Dendritic cell treated with granulocyte-macrophage colony-stimulating factor and Interleukin-4, amounts not matched to agents 40 ng/mL and 50 ng/mL, for 4 days (primary cell): ENCODE data around the gene TFDP3.

Source experiments
- H3K27ac Mint-ChIP-seq: one replicate; pipeline ENCODE4 v1.8.0; 2022; ENCODE audit warnings: mild to moderate bottlenecking, mixed read lengths
- H3K27me3 Mint-ChIP-seq: one replicate; pipeline ENCODE4 v1.8.0; 2022; ENCODE audit warnings: mild to moderate bottlenecking, mixed read lengths
- H3K36me3 Mint-ChIP-seq: one replicate; pipeline ENCODE4 v1.8.0; 2022; ENCODE audit warnings: low read depth, mixed read lengths
- H3K4me1 Mint-ChIP-seq: one replicate; pipeline ENCODE4 v1.8.0; 2022; ENCODE audit warnings: low read depth, mixed read lengths
- H3K4me3 Mint-ChIP-seq: one replicate; pipeline ENCODE4 v1.8.0; 2022; ENCODE audit warnings: mild to moderate bottlenecking, moderate library complexity, mixed read lengths
- H3K9me3 Mint-ChIP-seq: one replicate; pipeline ENCODE4 v1.8.0; 2022; ENCODE audit warnings: mixed read lengths
- intact Hi-C: fragments of 100-400 bp; cut with micrococcal nuclease; formaldehyde crosslinking; loops from one replicate; pipeline ENCODE4 v1.15.0; 2022

Gene TFDP3, protein sequence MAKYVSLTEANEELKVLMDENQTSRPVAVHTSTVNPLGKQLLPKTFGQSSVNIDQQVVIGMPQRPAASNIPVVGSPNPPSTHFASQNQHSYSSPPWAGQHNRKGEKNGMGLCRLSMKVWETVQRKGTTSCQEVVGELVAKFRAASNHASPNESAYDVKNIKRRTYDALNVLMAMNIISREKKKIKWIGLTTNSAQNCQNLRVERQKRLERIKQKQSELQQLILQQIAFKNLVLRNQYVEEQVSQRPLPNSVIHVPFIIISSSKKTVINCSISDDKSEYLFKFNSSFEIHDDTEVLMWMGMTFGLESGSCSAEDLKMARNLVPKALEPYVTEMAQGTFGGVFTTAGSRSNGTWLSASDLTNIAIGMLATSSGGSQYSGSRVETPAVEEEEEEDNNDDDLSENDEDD

DNA sequence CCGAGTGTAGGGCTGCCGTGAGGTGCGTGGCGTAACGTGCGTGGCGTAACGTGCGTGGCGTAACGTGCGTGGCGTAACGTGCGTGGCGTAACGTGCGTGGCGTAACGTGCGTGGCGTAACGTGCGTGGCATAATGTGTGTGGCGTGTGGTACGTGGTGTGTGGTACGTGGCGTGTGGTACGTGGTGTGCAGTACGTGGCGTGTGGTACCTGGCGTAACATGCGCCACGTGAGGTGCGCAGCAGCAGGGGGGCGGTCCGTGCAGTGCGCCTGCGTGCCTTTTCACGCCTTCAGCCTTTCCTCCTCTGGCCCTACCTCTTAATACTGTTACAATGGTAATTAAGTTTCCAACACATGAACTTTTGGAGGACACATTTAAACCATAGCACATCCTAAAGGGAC, at the start of gene TFDP3:
TSS of gene TFDP3 (minus strand) at position 26 of the 400 bp plus-strand sequence. CDS start 95 bp downstream, outside the sequence.
- Mint-ChIP-seq H3K9me3 (peaks cover 11% of the 10 kb centered on the region), H3K4me3 (no peak within 1 kb of the TSS), H3K4me1 (no peaks in the 10 kb centered on the region), H3K27ac (no peak within 1 kb of the TSS), H3K36me3 (no peaks in the 10 kb centered on the region), H3K27me3 (no peaks in the 10 kb centered on the region)
- intact Hi-C loops: no loop called here

DNA sequence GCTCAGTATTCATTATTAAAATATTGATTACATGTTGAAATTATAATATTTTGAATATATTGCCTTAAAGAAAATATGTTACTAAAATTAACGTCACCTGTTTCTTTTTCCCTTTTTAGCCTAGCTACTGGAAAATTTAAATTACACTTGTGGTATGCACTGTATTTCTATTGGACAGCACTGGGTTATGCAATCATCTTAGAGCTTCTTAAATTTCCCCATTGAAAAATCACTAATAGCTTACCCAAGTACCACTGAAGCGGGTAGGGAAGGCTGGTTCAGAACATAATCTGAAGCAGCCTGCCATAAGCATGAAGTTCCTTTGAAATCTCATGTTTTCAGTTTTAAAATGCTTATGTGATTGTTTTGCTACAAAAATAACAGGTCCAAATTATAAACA, 49.5 kb upstream of the TFDP3 start:
- Mint-ChIP-seq H3K9me3 (no peaks in the 10 kb centered on the region), H3K4me1 (no peaks in the 10 kb centered on the region), H3K27me3 (peaks cover 1% of the 10 kb centered on the region), H3K27ac (no peak overlapping the region), H3K4me3 (no peak overlapping the region), H3K36me3 (no peaks in the 10 kb centered on the region)
- intact Hi-C loops: no loop called here

DNA sequence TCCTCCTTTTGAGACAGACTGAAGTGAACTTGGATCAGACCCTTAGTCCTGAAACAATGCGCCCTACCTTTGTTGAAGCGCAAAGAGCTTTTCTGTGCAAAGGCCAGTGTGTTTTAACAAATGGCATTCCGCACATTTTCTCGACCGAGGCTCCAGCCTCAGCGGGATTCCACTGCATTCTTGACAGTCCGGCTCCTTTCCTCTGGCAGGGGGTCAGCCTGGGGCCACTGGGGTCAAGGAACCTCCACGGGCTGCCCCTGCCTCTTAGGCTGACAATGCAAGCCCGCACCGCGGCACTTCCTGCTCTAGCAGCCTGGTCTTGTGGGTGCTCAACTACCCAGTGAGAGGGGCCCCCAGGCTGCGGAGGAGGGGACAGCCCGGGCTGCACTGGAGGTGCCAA, 47.2 kb upstream of the TFDP3 start:
- intact Hi-C loops: no loop called here
- Mint-ChIP-seq H3K4me1 (no peaks in the 10 kb centered on the region), H3K9me3 (no peaks in the 10 kb centered on the region), H3K27me3 (no peaks in the 10 kb centered on the region), H3K27ac (no peak overlapping the region), H3K36me3 (no peaks in the 10 kb centered on the region), H3K4me3 (no peak overlapping the region)

DNA sequence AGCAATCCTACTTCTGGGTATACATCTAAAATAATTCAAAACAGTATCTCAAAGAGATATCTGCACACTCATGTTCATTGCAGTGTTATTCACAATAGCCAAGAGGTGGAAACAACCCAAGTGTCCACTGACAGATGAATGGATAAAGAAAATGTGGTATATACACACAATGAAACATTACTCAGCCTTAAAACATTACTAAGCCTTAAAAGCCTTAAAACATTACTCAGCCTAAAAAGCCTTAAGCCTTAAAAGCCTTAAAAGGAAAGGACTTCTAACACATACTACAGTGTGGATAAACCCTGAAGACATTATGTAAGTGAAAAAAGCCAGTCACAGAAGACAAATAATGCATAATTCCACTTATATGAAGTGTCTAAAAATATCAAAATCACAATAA, 40.3 kb upstream of the TFDP3 start:
- Mint-ChIP-seq H3K4me3 (no peak overlapping the region), H3K9me3 (no peaks in the 10 kb centered on the region), H3K27me3 (no peaks in the 10 kb centered on the region), H3K27ac (no peak overlapping the region), H3K36me3 (no peaks in the 10 kb centered on the region), H3K4me1 (no peaks in the 10 kb centered on the region)
- intact Hi-C loops: no loop called here

DNA sequence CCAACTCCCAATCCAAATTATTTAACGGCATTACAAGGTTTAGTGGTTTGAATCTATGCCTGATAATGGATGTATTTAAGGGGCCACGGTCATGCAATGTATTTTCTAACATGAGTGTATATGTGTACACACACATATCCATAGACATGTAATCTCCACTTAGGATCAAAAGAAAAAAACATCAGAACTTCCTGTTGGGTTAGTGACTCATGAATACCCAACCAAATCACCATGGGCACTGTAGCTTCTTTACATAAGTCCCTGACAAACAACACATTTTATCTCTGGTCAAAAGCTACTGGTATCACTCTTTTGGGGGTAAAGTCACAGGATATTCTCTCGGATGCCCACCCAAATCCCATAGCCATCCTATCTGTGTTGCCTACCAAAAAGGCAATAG, 36.5 kb upstream of the TFDP3 start:
- no peaks in the 10 kb centered on the region for H3K27me3 Mint-ChIP-seq
- H3K9me3 Mint-ChIP-seq: no peaks in the 10 kb centered on the region
- no peak overlapping the region for H3K27ac Mint-ChIP-seq
- no peak overlapping the region for H3K4me3 Mint-ChIP-seq
- H3K36me3 Mint-ChIP-seq: no peaks in the 10 kb centered on the region
- intact Hi-C loops: no loop called here
- no peaks in the 10 kb centered on the region for H3K4me1 Mint-ChIP-seq

DNA sequence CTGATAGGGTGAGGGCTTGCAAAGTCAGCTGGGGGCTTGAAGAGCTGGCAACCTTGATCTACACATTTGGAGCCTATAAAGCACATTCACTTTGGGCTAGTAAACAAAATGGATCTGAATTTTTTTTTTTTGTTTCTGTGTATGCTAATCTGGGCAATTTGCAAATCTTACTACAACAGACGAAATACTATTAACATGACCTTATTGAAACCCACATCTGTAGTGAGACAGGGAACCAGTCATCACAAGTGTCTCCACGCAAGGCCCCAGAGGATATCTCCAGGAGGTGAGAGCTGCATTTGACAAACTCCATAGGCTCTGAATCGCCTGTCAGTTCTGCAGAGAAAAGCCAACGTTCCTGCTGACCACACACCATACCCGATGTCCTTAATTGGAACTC, 33.0 kb upstream of the TFDP3 start:
- Mint-ChIP-seq H3K4me1 (no peaks in the 10 kb centered on the region), H3K27ac (no peak overlapping the region), H3K9me3 (peaks cover 14% of the 10 kb centered on the region), H3K4me3 (no peak overlapping the region), H3K36me3 (no peaks in the 10 kb centered on the region), H3K27me3 (no peaks in the 10 kb centered on the region)
- intact Hi-C loops: no loop called here

DNA sequence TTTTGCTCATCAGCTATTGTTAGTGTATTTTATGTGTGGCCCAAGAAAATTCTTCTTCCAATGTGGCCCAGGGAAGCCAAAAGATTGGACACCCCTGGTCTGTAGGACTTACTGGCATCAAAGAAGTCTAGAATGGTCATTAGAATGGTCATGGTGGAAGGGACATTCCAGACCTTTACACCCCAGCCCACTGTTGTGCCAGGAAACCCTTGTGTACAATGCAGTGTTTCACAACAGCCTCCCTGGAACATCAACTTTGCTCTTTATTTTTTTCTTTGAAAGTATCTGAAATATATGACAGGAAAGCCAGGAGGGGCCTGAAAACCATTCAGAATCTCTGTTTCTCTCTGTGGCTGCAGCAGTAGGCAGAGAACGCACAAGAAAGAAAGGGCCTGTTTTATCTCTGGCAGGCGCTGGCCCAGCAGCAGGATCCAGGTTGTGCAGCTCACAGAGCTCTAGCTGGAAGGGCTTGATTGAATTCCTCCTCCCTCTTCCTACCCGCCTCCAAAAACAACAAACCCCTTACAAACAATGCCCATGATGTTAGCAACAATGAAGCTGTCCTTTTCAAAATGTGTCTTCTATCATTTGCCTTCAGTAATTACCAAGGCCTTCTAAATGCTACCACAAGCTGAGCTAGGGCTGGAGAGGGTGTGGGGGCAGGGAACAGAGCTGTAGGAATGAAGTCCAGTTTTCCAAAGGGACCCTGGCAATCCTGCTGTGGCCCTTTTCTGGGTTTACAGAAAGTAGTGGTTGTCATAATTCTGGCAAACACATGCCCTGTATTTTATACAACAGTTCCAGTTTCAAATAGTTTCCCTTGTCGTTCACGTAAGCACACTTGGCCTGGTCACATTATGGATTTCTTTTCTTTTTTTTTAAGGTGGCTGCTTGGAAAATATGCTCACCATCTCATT, 32.3 kb upstream of the TFDP3 start:
- peaks cover 14% of the 10 kb centered on the region for H3K9me3 Mint-ChIP-seq
- H3K4me1 Mint-ChIP-seq: no peaks in the 10 kb centered on the region
- intact Hi-C loops: no loop called here
- no peaks in the 10 kb centered on the region for H3K36me3 Mint-ChIP-seq
- no peaks in the 10 kb centered on the region for H3K27me3 Mint-ChIP-seq
- H3K27ac Mint-ChIP-seq: no peak overlapping the region
- no peak overlapping the region for H3K4me3 Mint-ChIP-seq

DNA sequence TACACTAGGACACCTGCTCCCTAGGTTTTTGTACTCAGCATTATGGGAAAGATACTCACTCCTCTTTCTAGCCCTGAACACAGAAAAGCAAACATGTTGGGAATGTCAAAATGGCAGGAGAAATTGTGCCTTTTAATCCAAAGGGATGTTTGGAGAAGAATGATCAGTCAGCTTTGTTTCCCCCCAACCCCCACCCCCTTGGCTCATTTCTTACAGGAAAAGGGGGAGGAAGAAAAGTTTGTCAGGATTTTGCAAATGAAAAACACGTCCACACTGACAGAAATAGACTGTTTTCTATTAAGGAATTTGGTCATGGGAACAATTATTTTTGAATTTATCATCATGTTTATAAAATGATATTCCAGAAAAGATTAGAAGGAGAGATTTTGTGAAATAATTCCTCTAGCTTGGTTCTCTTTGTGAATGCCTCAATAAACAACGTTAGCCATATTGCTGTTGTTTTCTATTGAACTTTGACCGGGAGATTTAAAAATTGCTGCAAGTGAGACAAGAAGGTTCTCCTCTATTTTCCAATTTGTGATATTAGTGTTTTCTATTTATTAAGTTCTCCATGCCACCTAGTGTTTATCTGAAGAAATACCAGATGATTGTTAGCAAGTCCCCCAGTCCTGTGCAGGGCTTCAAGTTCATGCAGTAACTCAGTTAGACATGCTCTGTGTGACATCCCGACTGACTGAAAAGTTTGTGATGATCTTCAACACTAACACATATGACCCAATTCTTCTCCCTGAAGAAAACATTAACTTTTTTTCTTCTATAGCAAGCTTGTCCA, 31.3 kb upstream of the TFDP3 start:
- Mint-ChIP-seq H3K4me3 (no peak overlapping the region), H3K27me3 (no peaks in the 10 kb centered on the region), H3K27ac (no peak overlapping the region), H3K9me3 (peaks cover 14% of the 10 kb centered on the region), H3K4me1 (no peaks in the 10 kb centered on the region), H3K36me3 (no peaks in the 10 kb centered on the region)
- intact Hi-C loops: no loop called here

DNA sequence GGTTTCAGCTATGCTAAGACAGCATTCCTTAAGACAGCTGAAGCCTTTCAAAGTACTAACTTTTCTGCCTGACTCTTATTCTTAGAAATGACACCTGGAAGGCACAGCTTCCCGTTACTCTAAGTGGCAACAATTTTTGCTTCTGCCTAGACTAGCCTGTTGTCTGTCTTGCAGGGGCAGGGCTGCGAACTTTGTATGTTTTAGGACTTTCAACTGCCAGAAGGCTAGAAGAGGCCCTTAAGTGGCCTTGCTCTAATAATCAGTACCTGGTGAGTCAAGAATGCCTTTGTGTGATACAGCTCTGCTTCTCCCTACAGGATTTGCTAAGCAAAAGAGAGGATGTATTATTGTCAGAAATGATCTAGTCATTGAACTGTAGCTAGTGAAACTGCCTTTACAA, 30.0 kb upstream of the TFDP3 start:
- no peaks in the 10 kb centered on the region for H3K27me3 Mint-ChIP-seq
- intact Hi-C loops: no loop called here
- H3K4me1 Mint-ChIP-seq: no peaks in the 10 kb centered on the region
- no peak overlapping the region for H3K27ac Mint-ChIP-seq
- no peaks in the 10 kb centered on the region for H3K36me3 Mint-ChIP-seq
- H3K9me3 Mint-ChIP-seq: peaks cover 14% of the 10 kb centered on the region
- H3K4me3 Mint-ChIP-seq: no peak overlapping the region

DNA sequence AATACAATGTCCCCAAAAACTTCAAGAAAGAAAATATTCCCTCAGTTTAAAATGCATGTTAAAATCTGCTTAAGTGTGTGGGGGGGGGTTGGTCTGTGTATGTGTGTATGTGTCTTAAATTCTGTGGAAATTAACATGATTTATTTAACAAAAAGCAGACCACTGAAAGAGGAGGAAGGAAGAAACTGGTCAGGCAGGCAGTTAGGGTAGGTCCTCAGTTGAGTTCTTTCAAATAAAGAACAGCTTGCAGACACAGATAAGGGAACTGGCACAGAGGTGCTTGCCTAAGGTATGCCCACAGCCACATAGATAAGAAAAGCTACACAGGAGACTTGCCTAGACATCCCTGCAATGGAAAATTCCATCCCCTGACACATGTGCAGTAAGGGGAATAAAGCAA, 28.8 kb upstream of the TFDP3 start:
- H3K4me1 Mint-ChIP-seq: no peaks in the 10 kb centered on the region
- no peak overlapping the region for H3K27ac Mint-ChIP-seq
- peaks cover 14% of the 10 kb centered on the region for H3K9me3 Mint-ChIP-seq
- intact Hi-C loops: no loop called here
- no peaks in the 10 kb centered on the region for H3K36me3 Mint-ChIP-seq
- H3K27me3 Mint-ChIP-seq: no peaks in the 10 kb centered on the region
- H3K4me3 Mint-ChIP-seq: no peak overlapping the region

DNA sequence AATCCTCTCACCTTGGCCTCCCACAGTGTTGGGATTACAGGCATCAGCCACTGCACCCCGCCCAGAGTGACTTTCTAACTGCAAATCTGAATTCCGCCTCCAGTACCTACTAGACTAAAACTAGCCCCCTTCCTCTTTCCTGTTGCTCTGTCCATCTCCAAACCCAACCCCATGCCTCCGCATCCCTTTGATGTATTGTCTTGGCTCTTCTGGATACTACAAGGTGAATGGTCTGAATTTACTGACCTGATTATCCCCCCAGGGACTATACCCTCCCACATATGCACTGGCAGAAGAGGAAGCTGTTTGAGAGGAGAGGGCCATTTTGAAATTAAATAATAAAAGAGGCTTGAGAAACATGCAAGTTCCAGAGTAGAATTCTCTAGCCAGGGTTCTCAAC, 17.7 kb upstream of the TFDP3 start:
- no peaks in the 10 kb centered on the region for H3K4me1 Mint-ChIP-seq
- H3K4me3 Mint-ChIP-seq: no peak overlapping the region
- H3K9me3 Mint-ChIP-seq: no peaks in the 10 kb centered on the region
- no peak overlapping the region for H3K27ac Mint-ChIP-seq
- H3K36me3 Mint-ChIP-seq: no peaks in the 10 kb centered on the region
- intact Hi-C loops: no loop called here
- H3K27me3 Mint-ChIP-seq: no peaks in the 10 kb centered on the region

DNA sequence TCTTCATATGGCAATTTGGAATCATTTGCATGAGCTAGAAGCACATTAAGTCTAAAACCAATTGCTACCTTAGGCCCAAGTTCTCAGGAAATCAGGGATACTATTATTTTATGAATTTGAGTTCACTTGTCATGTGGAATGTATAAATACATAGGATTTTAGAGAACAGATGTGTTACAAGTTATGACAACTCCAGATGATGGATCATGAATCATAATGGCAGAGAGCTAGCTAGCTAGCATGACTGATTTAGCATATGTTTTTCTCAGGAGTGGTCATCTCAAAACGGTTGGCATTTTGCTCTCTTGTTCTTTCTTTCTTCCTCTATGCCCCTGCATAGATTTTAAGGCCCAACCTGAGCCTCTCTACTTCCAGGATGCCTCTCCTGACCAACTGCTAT, 14.2 kb upstream of the TFDP3 start:
- Mint-ChIP-seq H3K9me3 (no peaks in the 10 kb centered on the region), H3K4me3 (no peak overlapping the region), H3K4me1 (no peaks in the 10 kb centered on the region), H3K36me3 (no peaks in the 10 kb centered on the region), H3K27me3 (peaks cover 1% of the 10 kb centered on the region), H3K27ac (no peak overlapping the region)
- intact Hi-C loops: no loop called here

DNA sequence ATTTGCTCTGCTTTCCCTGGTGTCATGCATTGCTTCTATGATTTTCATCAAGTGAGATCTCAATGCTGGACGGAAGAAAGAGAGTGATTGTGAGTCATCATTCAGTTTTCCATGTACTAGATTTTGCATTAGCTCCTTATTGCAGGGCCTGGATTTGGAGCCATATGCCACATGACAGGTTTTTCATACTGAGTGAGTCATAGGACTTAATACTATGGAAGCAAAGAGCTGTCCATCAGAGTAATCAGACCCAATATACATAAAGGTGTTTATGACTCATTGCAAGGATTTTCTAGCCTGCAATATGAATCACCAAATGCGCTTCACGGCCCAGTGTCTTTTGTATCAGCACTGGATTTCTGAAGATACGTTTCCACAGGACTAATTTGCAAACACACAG, 11.2 kb upstream of the TFDP3 start:
- Mint-ChIP-seq H3K36me3 (no peaks in the 10 kb centered on the region), H3K27ac (no peak overlapping the region), H3K9me3 (no peaks in the 10 kb centered on the region), H3K4me3 (no peak overlapping the region), H3K27me3 (peaks cover 1% of the 10 kb centered on the region), H3K4me1 (no peaks in the 10 kb centered on the region)
- intact Hi-C loops: no loop called here

DNA sequence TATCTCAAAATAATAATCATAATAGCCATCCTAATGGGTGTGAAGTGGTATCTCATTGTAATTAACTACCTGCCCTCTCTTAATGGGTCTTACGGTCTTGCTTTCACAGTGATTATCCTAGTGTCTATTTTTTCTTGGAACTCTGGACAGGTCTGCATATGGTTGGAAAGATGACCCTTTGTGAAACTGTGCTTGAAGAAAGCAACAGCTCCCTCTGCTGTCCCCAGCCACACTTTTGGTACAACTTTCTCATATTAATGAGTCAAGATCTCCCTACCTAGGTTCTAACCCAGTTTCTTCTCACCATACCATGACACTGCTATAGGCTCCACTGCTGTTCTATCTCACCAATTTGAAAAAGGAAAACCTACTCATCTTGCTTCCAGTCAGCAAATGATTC, 2.4 kb downstream of the TFDP3 start:
- Mint-ChIP-seq H3K27ac (no peak overlapping the region), H3K4me3 (no peak overlapping the region), H3K36me3 (no peaks in the 10 kb centered on the region), H3K9me3 (peaks cover 11% of the 10 kb centered on the region), H3K4me1 (no peaks in the 10 kb centered on the region), H3K27me3 (no peaks in the 10 kb centered on the region)
- intact Hi-C loops: no loop called here
